EL (cell line): ENCODE data around the gene DPAGT1.
A peak's percentile ranks its signal among the peaks of the same experiment; 100 is the strongest.
"Not testable (repeated sequence)": the region's sequence is repeated elsewhere in the genome, so short reads cannot be mapped to it uniquely, and the experiment has no call there.

Experiments used
- DNase-seq: peaks from one replicate; pipeline ENCODE4 v3.0.0-alpha.2; 2016

Gene DPAGT1

GRCh38 chr11:119115484-119116234 is 14.0 kb upstream of the DPAGT1 start:
- no peak for DNase-seq

- DNase-seq, result no peak
Observed at GRCh38 chr11:119114351-119114750, 12.7 kb upstream of the DPAGT1 start.

- no peak for DNase-seq
Observed at GRCh38 chr11:119113716-119114115, 12.1 kb upstream of the DPAGT1 start.

- DNase-seq, result no peak
Observed at GRCh38 chr11:119112314-119113020, 10.8 kb upstream of the DPAGT1 start.

GRCh38 chr11:119111361-119111925 is 9.8 kb upstream of the DPAGT1 start:
- DNase-seq, result no peak

GRCh38 chr11:119110439-119110838 is 8.8 kb upstream of the DPAGT1 start:
- DNase-seq, result no peak

GRCh38 chr11:119109843-119110242 is 8.2 kb upstream of the DPAGT1 start:
- DNase-seq, result no peak

- DNase-seq, result no peak
Observed at GRCh38 chr11:119108857-119109221, 7.2 kb upstream of the DPAGT1 start.

GRCh38 chr11:119108146-119108856 is 6.6 kb upstream of the DPAGT1 start:
- peak; percentile 64 for DNase-seq

- DNase-seq, result no peak
Observed at GRCh38 chr11:119107538-119108145, 6.0 kb upstream of the DPAGT1 start.

GRCh38 chr11:119106564-119107537 is 5.2 kb upstream of the DPAGT1 start, which contains the start of gene C2CD2L:
Gene C2CD2L, plus strand, starts transcription at chr11:119107344. Its CDS starts 398 bp downstream, at chr11:119107742.
- DNase-seq, result peak; percentile 94

- DNase-seq, result no peak
Observed at GRCh38 chr11:119103793-119104192, 2.1 kb upstream of the DPAGT1 start.

GRCh38 chr11:119103161-119103664 is 1.6 kb upstream of the DPAGT1 start:
- DNase-seq, result not testable (repeated sequence)

- DNase-seq, result peak; percentile 48
Observed at GRCh38 chr11:119100994-119101758, 477 bp downstream of the DPAGT1 start.

GRCh38 chr11:119100246-119100970 is 1.2 kb downstream of the DPAGT1 start:
- DNase-seq, result peak; percentile 59

GRCh38 chr11:119099711-119100110 is 1.9 kb downstream of the DPAGT1 start:
- no peak for DNase-seq

- peak; percentile 100 for DNase-seq
Observed at GRCh38 chr11:119095066-119095880, 6.4 kb downstream of the DPAGT1 start.

- DNase-seq, result no peak
Observed at GRCh38 chr11:119094816-119095065, 6.9 kb downstream of the DPAGT1 start.
